Measurements from ENCODE around the gene SOSTDC1.
"Not testable (repeated sequence)": the region's sequence is repeated elsewhere in the genome, so short reads cannot be mapped to it uniquely, and the experiment has no call there.

SOSTDC1 gene

GRCh38 chr7:16460789-16461493 lies 4.6 kb downstream of the SOSTDC1 start:
- no peak for DNase-seq

- not testable (repeated sequence) for DNase-seq
These were observed 9.2 kb downstream of the SOSTDC1 start for GRCh38 chr7:16456303-16456702.

GRCh38 chr7:16455591-16455990 lies 9.9 kb downstream of the SOSTDC1 start:
- no peak for DNase-seq

GRCh38 chr7:16450366-16450765 lies 15.2 kb downstream of the SOSTDC1 start:
- DNase-seq, result peak in 1 of 2 experiments; percentile 38

- DNase-seq, result no peak
These were observed 17.7 kb downstream of the SOSTDC1 start for GRCh38 chr7:16447876-16448275.

GRCh38 chr7:16446508-16446907 lies 19.0 kb downstream of the SOSTDC1 start:
- DNase-seq, result no peak

GRCh38 chr7:16443871-16444270 lies 21.7 kb downstream of the SOSTDC1 start:
- not testable (repeated sequence) for DNase-seq

- DNase-seq, result no peak
These were observed 26.6 kb downstream of the SOSTDC1 start for GRCh38 chr7:16438988-16439387.

GRCh38 chr7:16436306-16436705 lies 29.2 kb downstream of the SOSTDC1 start:
- no peak for DNase-seq

- no peak for DNase-seq
These were observed 31.9 kb downstream of the SOSTDC1 start for GRCh38 chr7:16433568-16434122.

- no peak for DNase-seq
These were observed 33.2 kb downstream of the SOSTDC1 start for GRCh38 chr7:16432425-16432731.

- peak in 1 of 2 experiments; percentile 52 for DNase-seq
These were observed 33.7 kb downstream of the SOSTDC1 start for GRCh38 chr7:16431646-16432424.

- DNase-seq, result no peak
These were observed 35.4 kb downstream of the SOSTDC1 start for GRCh38 chr7:16430133-16430532.

GRCh38 chr7:16428672-16429071 lies 36.9 kb downstream of the SOSTDC1 start:
- no peak for DNase-seq

- no peak for DNase-seq
These were observed 37.4 kb downstream of the SOSTDC1 start for GRCh38 chr7:16428182-16428581.

GRCh38 chr7:16423761-16424160 lies 41.8 kb downstream of the SOSTDC1 start:
- no peak for DNase-seq

- DNase-seq, result no peak
These were observed 42.6 kb downstream of the SOSTDC1 start for GRCh38 chr7:16422917-16423316.

- no peak for DNase-seq
These were observed 43.5 kb downstream of the SOSTDC1 start for GRCh38 chr7:16422103-16422435.

GRCh38 chr7:16421333-16422102 lies 44.0 kb downstream of the SOSTDC1 start, which contains the start of gene CRPPA:
Gene CRPPA, minus strand, starts transcription at chr7:16421538. Its CDS starts 216 bp downstream, at chr7:16421322.
- DNase-seq, result no peak

- peak; percentile 34 to 88 for DNase-seq
These were observed 44.7 kb downstream of the SOSTDC1 start for GRCh38 chr7:16420649-16421332.

- no peak for DNase-seq
These were observed 45.2 kb downstream of the SOSTDC1 start for GRCh38 chr7:16420329-16420648.

GRCh38 chr7:16419859-16420258 lies 45.7 kb downstream of the SOSTDC1 start:
- no peak for DNase-seq

GRCh38 chr7:16419126-16419525 lies 46.4 kb downstream of the SOSTDC1 start:
- DNase-seq, result no peak

Measured in NCI-H446 (cell line).